IgD-negative memory B cell (primary cell): ENCODE measurements around the gene PSMD5. TPM values are rescaled to one million over a fixed set of nuclear protein-coding genes. Genes with fewer than 3 reads are reported as not detected.
"Not testable (repeated sequence)": the region's sequence is repeated elsewhere in the genome, so short reads cannot be mapped to it uniquely, and the experiment has no call there.

Experiments used
- H3K27ac Mint-ChIP-seq, 3 donors: one replicate each; pipeline ENCODE4 v1.8.0; 2020 to 2022; ENCODE audit warnings: mild to moderate bottlenecking in 3 of 3, mixed read lengths in 3 of 3, moderate library complexity in 1 of 3
- H3K27me3 Mint-ChIP-seq: one replicate; pipeline ENCODE4 v1.8.0; 2021; ENCODE audit warnings: mixed read lengths
- H3K36me3 Mint-ChIP-seq: one replicate; pipeline ENCODE4 v1.8.0; 2020; ENCODE audit warnings: mild to moderate bottlenecking, mixed read lengths
- H3K4me1 Mint-ChIP-seq, 3 donors: one replicate each; pipeline ENCODE4 v1.8.0; 2020 to 2022; ENCODE audit warnings: mixed read lengths in 3 of 3, mild to moderate bottlenecking in 1 of 3
- H3K4me3 Mint-ChIP-seq, 4 donors: one replicate each; pipeline ENCODE4 v1.8.0; 2020 to 2022; ENCODE audit warnings: mild to moderate bottlenecking in 4 of 4, mixed read lengths in 4 of 4, moderate library complexity in 3 of 4
- H3K9me3 Mint-ChIP-seq, 3 donors: one replicate each; pipeline ENCODE4 v1.8.0; 2020 to 2021; ENCODE audit warnings: mixed read lengths in 3 of 3, mild to moderate bottlenecking in 1 of 3
- polyA plus RNA-seq: library from polyadenylated mRNA; unstranded; fragments of 300-500 nt; fragmentation: Illumina TruSeq; gene quantifications from one replicate; pipeline ENCODE4 v1.2.3, GENCODE V29; 2021

Gene PSMD5
- polyA plus RNA-seq, 1 donor from 2014 or later: 16.8 TPM

GRCh38 chr9:120832807-120833206 is 9.9 kb downstream of the PSMD5 start:
- no peak overlapping the region for H3K27ac Mint-ChIP-seq
- H3K4me3 Mint-ChIP-seq: no peak overlapping the region
- peaks cover 0 to 4% (median 2%) of the 10 kb centered on the region in 3 donors for H3K4me1 Mint-ChIP-seq

GRCh38 chr9:120830865-120831264 is 11.9 kb downstream of the PSMD5 start:
- Mint-ChIP-seq H3K9me3 (no peaks in the 10 kb centered on the region), H3K36me3 (no peaks in the 10 kb centered on the region), H3K27ac (no peak overlapping the region), H3K4me1 (peaks cover 0 to 1% (median 0%) of the 10 kb centered on the region in 3 donors), H3K27me3 (no peaks in the 10 kb centered on the region), H3K4me3 (no peak overlapping the region)

More at GRCh38 chr9:120832807-120833206, 9.9 kb downstream of the PSMD5 start:
- Mint-ChIP-seq H3K9me3 (no peaks in the 10 kb centered on the region), H3K27me3 (no peaks in the 10 kb centered on the region), H3K36me3 (no peaks in the 10 kb centered on the region)

- Mint-ChIP-seq H3K4me3 (no peak overlapping the region), H3K36me3 (no peaks in the 10 kb centered on the region), H3K4me1 (peaks cover 0 to 1% (median 0%) of the 10 kb centered on the region in 3 donors), H3K27me3 (no peaks in the 10 kb centered on the region), H3K27ac (no peak overlapping the region), H3K9me3 (no peaks in the 10 kb centered on the region)
These were observed 12.6 kb downstream of the PSMD5 start for GRCh38 chr9:120830151-120830550.

- peaks cover 0 to 1% (median 0%) of the 10 kb centered on the region in 3 donors for H3K4me1 Mint-ChIP-seq
- no peak overlapping the region for H3K4me3 Mint-ChIP-seq
- no peaks in the 10 kb centered on the region for H3K36me3 Mint-ChIP-seq
- H3K27me3 Mint-ChIP-seq: no peaks in the 10 kb centered on the region
- peaks cover 0 to 1% (median 0%) of the 10 kb centered on the region in 3 donors for H3K9me3 Mint-ChIP-seq
- H3K27ac Mint-ChIP-seq: no peak overlapping the region
These were observed 13.1 kb downstream of the PSMD5 start for GRCh38 chr9:120829650-120830049.

GRCh38 chr9:120820095-120820494 is 22.6 kb downstream of the PSMD5 start:
- Mint-ChIP-seq H3K9me3 (peaks cover 0 to 1% (median 0%) of the 10 kb centered on the region in 3 donors), H3K36me3 (peaks cover 9% of the 10 kb centered on the region), H3K27ac (no peak overlapping the region), H3K27me3 (no peaks in the 10 kb centered on the region), H3K4me1 (peaks cover 0 to 2% (median 0%) of the 10 kb centered on the region in 3 donors), H3K4me3 (no peak overlapping the region)

GRCh38 chr9:120818595-120818994 is 24.1 kb downstream of the PSMD5 start:
- H3K9me3 Mint-ChIP-seq: no peaks in the 10 kb centered on the region
- no peak overlapping the region for H3K27ac Mint-ChIP-seq
- H3K4me1 Mint-ChIP-seq: peaks cover 0 to 2% (median 0%) of the 10 kb centered on the region in 3 donors
- peaks cover 9% of the 10 kb centered on the region for H3K36me3 Mint-ChIP-seq
- no peak overlapping the region for H3K4me3 Mint-ChIP-seq
- H3K27me3 Mint-ChIP-seq: no peaks in the 10 kb centered on the region

- Mint-ChIP-seq H3K4me1 (peaks cover 0 to 2% (median 0%) of the 10 kb centered on the region in 3 donors), H3K36me3 (peaks cover 9% of the 10 kb centered on the region), H3K9me3 (peaks cover 0 to 7% (median 0%) of the 10 kb centered on the region in 3 donors), H3K4me3 (no peak overlapping the region), H3K27me3 (no peaks in the 10 kb centered on the region), H3K27ac (no peak overlapping the region)
These were observed 27.6 kb downstream of the PSMD5 start for GRCh38 chr9:120815075-120815474.

- H3K9me3 Mint-ChIP-seq: peaks cover 6 to 50% (median 25%) of the 10 kb centered on the region in 3 donors
- peaks cover 3% of the 10 kb centered on the region for H3K36me3 Mint-ChIP-seq
- no peak overlapping the region for H3K27ac Mint-ChIP-seq
- H3K4me1 Mint-ChIP-seq: peaks cover 0 to 3% (median 0%) of the 10 kb centered on the region in 3 donors
- H3K4me3 Mint-ChIP-seq: no peak overlapping the region
- no peaks in the 10 kb centered on the region for H3K27me3 Mint-ChIP-seq
These were observed 33.8 kb downstream of the PSMD5 start for GRCh38 chr9:120808931-120809330.

GRCh38 chr9:120807607-120808379 is 34.9 kb downstream of the PSMD5 start:
- no peaks in the 10 kb centered on the region for H3K27me3 Mint-ChIP-seq
- no peak overlapping the region for H3K4me3 Mint-ChIP-seq
- peaks cover 3% of the 10 kb centered on the region for H3K36me3 Mint-ChIP-seq
- peaks cover 6 to 53% (median 25%) of the 10 kb centered on the region in 3 donors for H3K9me3 Mint-ChIP-seq
- H3K27ac Mint-ChIP-seq: peak overlapping the region in 1 of 3 donors; percentile 50
- H3K4me1 Mint-ChIP-seq: peaks cover 0 to 3% (median 0%) of the 10 kb centered on the region in 3 donors

GRCh38 chr9:120804784-120805363 is 37.8 kb downstream of the PSMD5 start:
- H3K9me3 Mint-ChIP-seq: peaks cover 6 to 46% (median 25%) of the 10 kb centered on the region in 3 donors
- not testable (repeated sequence) for H3K4me1 Mint-ChIP-seq, H3K36me3 Mint-ChIP-seq, H3K27me3 Mint-ChIP-seq, H3K4me3 Mint-ChIP-seq, H3K27ac Mint-ChIP-seq

GRCh38 chr9:120801441-120801840 is 41.3 kb downstream of the PSMD5 start:
- Mint-ChIP-seq H3K9me3 (peaks cover 3 to 19% (median 11%) of the 10 kb centered on the region in 3 donors), H3K27me3 (no peaks in the 10 kb centered on the region), H3K4me1 (peaks cover 0 to 3% (median 0%) of the 10 kb centered on the region in 3 donors), H3K36me3 (peaks cover 3% of the 10 kb centered on the region), H3K4me3 (no peak overlapping the region), H3K27ac (no peak overlapping the region)

GRCh38 chr9:120792898-120793765 is 49.6 kb downstream of the PSMD5 start, which contains the start of gene FBXW2:
Gene FBXW2 (minus strand): TSS chr9:120793416. CDS start chr9:120788258, 5,158 bp downstream.
- no peaks in the 10 kb centered on the region for H3K9me3 Mint-ChIP-seq
- peaks cover 31 to 34% (median 32%) of the 10 kb centered on the region in 3 donors for H3K4me1 Mint-ChIP-seq

GRCh38 chr9:120791161-120791560 is 51.6 kb downstream of the PSMD5 start:
- Mint-ChIP-seq H3K4me1 (peaks cover 37 to 43% (median 39%) of the 10 kb centered on the region in 3 donors), H3K27me3 (no peaks in the 10 kb centered on the region), H3K27ac (peak overlapping the region in 2 of 3 donors; percentile 14 to 63), H3K36me3 (peaks cover 3% of the 10 kb centered on the region), H3K4me3 (peak overlapping the region in 1 of 4 donors; percentile 94), H3K9me3 (no peaks in the 10 kb centered on the region)

More at GRCh38 chr9:120792898-120793765, 49.6 kb downstream of the PSMD5 start, which contains the start of gene FBXW2:
- Mint-ChIP-seq H3K27me3 (no peaks in the 10 kb centered on the region), H3K36me3 (peaks cover 3% of the 10 kb centered on the region), H3K4me3 (peak within 1 kb of the TSS; percentile 93 to 99 (median 95)), H3K27ac (peak within 1 kb of the TSS; percentile 83 to 98 (median 97))

- Mint-ChIP-seq H3K27ac (peak overlapping the region in 1 of 3 donors; percentile 25), H3K9me3 (no peaks in the 10 kb centered on the region), H3K27me3 (no peaks in the 10 kb centered on the region), H3K36me3 (peaks cover 7% of the 10 kb centered on the region), H3K4me3 (no peak overlapping the region), H3K4me1 (peaks cover 32 to 48% (median 39%) of the 10 kb centered on the region in 3 donors)
These were observed 54.8 kb downstream of the PSMD5 start for GRCh38 chr9:120787933-120788332.
